H4 (cell line): Measurements from ENCODE around the gene WBP2. TPM values are rescaled to one million over a fixed set of nuclear protein-coding genes. Genes with fewer than 3 reads are reported as not detected.
"Not testable (repeated sequence)": the region's sequence is repeated elsewhere in the genome, so short reads cannot be mapped to it uniquely, and the experiment has no call there.

Experiments used
- DNase-seq: peaks from one replicate; pipeline ENCODE4 v3.0.0-alpha.2; 2015; ENCODE audit warnings: low spot score
- total RNA-seq: library from RNA; depleted of rRNA; stranded (reverse); fragments of >200 nt; shearing (Covaris generic); gene quantifications from 2 replicates; pipeline ENCODE4 v1.2.3, GENCODE V29; 2014

The WBP2 gene
- total RNA-seq, 1 experiment from 2014 or later: 26.3 TPM

GRCh38 chr17:75868730-75869281 lies 13.7 kb upstream of the WBP2 start:
- not testable (repeated sequence) for DNase-seq

- not testable (repeated sequence) for DNase-seq
These were observed 10.5 kb upstream of the WBP2 start for GRCh38 chr17:75865404-75866188.

GRCh38 chr17:75864887-75865286 lies 9.8 kb upstream of the WBP2 start:
- DNase-seq: not testable (repeated sequence)

GRCh38 chr17:75864448-75864871 lies 9.3 kb upstream of the WBP2 start:
- peak; percentile 95 for DNase-seq

- no peak for DNase-seq
These were observed 6.8 kb upstream of the WBP2 start for GRCh38 chr17:75861927-75862317.

GRCh38 chr17:75859358-75859757 lies 4.2 kb upstream of the WBP2 start:
- DNase-seq: not testable (repeated sequence)

GRCh38 chr17:75856062-75856756 lies 1.1 kb upstream of the WBP2 start:
- no peak for DNase-seq

GRCh38 chr17:75854881-75855309 lies 240 bp downstream of the WBP2 start:
- no peak for DNase-seq

GRCh38 chr17:75854101-75854748 lies 910 bp downstream of the WBP2 start:
- DNase-seq: no peak

GRCh38 chr17:75853433-75853832 lies 1.7 kb downstream of the WBP2 start:
- DNase-seq: no peak

GRCh38 chr17:75851693-75851991 lies 3.5 kb downstream of the WBP2 start:
- not testable (repeated sequence) for DNase-seq

- no peak for DNase-seq
These were observed 4.0 kb downstream of the WBP2 start for GRCh38 chr17:75850928-75851692.

- DNase-seq: no peak
These were observed 5.4 kb downstream of the WBP2 start for GRCh38 chr17:75849724-75850123.

- DNase-seq: no peak
These were observed 5.9 kb downstream of the WBP2 start for GRCh38 chr17:75849279-75849646.

- no peak for DNase-seq
These were observed 6.4 kb downstream of the WBP2 start for GRCh38 chr17:75848523-75849278.

- no peak for DNase-seq
These were observed 7.3 kb downstream of the WBP2 start for GRCh38 chr17:75847614-75848522.

GRCh38 chr17:75846692-75847613 lies 8.2 kb downstream of the WBP2 start:
- no peak for DNase-seq

GRCh38 chr17:75845933-75846691 lies 9.0 kb downstream of the WBP2 start:
- DNase-seq: no peak
